Activated T-cell treated with anti-CD3 and anti-CD28 coated beads for 48 hours (primary cell): ENCODE data around the gene PTGES.

ENCODE experiments used
- DNase-seq: peaks from one replicate; pipeline ENCODE4 v3.0.0-alpha.2; 2020; ENCODE audit warnings: low read depth

PTGES gene

DNA sequence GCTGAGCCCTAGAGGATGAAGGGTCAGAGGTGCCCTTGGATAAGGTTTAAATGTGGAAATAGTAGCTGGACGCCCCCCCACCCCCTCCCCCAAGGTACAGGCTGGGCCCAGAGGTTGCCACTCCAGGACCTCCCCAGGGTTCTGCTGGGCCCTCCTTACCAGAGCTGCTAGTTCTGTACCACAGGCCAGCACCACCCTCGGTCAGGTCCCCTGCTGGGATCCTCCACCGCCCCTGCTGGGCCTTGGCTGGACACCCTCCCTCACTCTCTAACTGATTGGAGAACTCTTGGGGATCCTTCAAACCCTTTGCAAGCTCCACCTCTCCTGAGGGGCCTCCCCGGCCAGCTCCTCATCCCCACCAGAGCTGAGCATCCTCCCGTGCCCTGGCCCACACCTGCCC is 34.9 kb downstream of the PTGES start:
- no peak for DNase-seq

- no peak for DNase-seq
Measured at GRCh38 chr9:129716091-129716490, 36.8 kb downstream of the PTGES start.

DNA sequence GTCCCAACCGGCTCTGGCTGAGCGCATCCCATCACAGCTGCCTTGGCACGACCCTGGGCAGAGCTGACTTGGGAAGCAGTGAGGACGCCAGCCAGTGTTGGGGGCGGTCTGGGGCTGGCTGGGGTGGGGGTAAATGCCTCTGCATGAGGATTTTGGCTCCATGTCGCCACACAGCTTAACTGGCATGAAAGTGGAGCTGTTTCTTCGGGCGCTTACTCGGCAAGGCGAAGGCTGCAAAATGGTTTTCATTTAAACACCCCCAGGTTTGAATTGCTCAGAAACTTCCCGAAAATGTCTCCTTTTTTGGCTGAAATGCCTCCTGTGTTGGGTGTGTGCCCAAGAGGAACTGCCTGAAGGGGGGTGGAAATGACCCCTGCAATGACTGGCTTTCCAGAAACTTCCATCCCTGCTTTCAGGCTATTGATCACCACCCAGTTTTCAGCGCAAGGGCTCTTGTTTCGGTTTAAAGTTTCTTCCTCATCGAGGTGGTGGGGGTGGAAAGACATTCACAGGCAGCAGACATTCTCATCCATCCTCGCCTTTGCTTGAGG is 38.3 kb downstream of the PTGES start:
- no peak for DNase-seq

GRCh38 chr9:129713402-129713679 is 39.5 kb downstream of the PTGES start:
- no peak for DNase-seq

DNA sequence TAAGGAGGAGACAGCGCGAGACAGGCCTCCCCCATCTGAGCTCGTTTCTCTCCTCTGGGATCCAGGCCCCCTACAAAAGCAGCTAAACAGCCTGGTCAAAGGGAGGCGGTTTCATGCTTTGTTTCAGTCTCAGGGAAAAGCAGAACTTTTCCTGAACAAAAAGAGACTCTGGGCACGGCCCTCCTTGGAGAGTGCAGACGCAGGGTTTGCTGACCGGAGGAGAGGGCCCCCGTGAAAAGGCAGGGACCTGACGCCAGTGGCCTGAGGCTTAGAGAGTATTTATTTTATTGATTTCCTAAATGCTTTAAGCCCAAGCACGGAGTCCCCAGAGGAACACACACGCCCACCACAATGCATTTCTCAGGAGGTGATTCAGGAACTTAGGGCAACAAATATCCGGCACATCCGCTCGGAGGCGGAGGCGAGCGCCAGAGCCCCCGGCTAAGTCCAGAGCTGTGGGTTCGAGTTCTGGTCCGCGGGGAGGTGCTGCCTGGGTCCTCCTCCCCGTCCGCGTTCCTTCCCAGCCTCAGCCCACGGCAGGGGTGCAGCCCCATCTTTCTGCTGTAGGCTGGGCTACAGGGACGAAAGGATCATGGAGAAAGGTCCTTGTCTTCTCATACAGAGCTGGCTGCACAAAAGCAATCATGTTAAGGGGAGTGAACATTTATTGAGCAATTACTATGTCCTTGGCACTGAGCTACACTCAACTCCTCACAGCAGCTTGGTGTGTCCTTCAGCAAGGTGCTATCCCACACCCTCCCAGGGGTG is 40.0 kb downstream of the PTGES start:
- no peak for DNase-seq

DNA sequence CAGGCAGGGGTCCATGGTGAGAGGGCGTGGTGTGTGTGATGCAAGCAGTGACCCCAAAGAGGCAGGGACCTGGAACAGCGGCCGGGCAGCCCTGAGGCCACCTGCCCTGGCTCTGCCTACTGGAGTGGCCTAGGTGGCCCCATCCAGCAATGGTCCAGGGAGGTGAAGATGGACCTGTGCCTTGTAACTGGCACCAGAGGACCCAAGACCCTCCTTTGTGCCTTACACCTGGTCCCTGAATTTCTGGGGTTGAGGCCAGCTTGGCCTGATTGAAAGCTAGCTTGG is 42.7 kb downstream of the PTGES start:
- DNase-seq = no peak

GRCh38 chr9:129709438-129710168 is 43.2 kb downstream of the PTGES start:
- DNase-seq = no peak

GRCh38 chr9:129708793-129709192 is 44.0 kb downstream of the PTGES start:
- no peak for DNase-seq

GRCh38 chr9:129704807-129705206 is 48.0 kb downstream of the PTGES start:
- DNase-seq = no peak

- DNase-seq = no peak
Measured at GRCh38 chr9:129703667-129704355, 49.0 kb downstream of the PTGES start.

DNA sequence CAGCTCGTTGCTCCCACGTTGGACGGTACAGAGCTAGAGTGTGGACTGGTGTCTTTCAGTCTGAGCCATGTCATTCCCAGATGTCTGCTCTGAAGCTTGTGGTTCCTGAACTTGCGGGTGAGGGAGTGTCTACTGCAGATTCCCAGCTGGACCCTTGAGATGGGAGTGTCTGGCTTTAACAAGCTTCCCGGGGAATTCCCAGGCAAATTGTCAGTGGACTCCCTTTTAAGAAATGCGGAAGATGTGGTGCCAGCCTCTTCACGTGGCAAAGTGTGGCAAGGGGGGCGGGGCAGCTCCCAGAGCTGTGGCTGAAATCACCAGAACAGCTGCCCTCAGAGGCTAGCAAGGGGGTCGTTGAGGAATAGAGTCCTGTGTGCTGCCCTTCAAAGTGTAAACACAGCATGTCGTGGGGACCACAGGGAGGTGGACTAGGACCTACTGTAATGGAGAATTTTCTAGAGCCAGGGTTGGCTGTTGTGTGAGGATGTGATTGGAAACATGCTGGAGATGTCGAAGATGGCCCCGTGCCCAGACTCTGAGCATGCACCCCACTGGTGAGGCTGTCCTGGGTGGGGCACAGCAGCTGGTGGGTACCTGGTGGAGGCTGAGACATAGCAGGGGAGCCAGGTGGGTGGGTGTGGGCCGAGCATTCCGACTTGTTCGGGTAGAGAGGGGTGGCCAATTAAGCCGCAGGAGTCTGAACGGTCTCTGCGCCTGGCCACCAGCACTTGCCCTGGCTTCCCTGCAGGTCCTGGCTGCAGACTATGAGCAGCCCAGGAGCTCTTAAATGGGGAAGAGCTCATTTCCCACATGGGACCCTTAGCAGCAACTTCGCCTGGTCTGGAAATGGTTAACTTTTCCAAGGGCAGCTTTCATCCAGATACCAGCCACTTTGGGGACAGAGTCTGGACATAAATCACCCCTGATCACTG is 50.0 kb downstream of the PTGES start:
- no peak for DNase-seq

DNA sequence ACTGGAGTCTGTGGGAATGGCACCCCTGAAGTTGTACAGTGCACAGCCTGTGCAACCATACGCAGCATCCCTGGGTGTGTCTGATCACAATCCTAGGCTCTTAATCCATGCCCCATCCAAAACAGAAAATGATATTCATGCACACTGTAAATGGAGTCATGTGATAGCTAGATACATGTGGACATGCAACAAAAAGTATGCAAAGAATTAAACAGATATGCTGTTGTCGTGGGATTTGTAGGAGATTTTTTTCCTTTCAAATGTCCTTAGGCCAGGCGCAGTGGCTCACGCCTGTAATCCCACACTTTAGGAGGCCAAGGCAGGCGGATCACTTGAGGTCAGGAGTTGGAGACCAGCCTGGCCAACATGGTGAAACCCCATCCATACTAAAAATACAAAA is 51.3 kb downstream of the PTGES start:
- no peak for DNase-seq

- no peak for DNase-seq
Measured at GRCh38 chr9:129701054-129701453, 51.8 kb downstream of the PTGES start.

DNA sequence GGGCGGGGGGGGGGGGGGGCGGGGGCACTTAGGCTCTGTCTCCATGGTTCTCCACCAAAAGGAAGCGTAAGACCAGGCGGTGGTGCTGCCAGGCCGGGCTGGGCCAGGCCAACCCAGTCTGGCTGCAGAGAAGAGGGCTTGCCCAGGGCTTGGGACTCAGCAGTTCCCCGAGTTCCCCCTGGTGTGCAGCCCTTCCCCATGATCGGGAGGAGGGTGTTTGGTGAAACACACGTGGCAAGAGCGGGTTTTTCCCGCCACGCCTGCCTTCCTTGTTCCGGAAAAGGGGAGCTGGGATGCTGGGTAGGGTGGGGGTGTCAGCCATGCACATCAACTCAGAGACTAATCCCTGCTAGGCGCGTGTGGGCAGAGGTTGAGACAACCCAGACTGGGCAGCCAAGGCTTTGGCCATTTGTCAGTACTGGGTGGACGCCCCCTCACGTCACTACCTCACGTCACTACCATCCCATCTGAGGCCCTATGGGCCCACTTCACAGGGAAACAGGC is 54.5 kb downstream of the PTGES start:
- DNase-seq = peak; percentile 20

GRCh38 chr9:129697656-129698253 is 55.1 kb downstream of the PTGES start:
- DNase-seq = peak; percentile 62

- peak; percentile 35 for DNase-seq
Measured at GRCh38 chr9:129696944-129697655, 55.7 kb downstream of the PTGES start.

DNA sequence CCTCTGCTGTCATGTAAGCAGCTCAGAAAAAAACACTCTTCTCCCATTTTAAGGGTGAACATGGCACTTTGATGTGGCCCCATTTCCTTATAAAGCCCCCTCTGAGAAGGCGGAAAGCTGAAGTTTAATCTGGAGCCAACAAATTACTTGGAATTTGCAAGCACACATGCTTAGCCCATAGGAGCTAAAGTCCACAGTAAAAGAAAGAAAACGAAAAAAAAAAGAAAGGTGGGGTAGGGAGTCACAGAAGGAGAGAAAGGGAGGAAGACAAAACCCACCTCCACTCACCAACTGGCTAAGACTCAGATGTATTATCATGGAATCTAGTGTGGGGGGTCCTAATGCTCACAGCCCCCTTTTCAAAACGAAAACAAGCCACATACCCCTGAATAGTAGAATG is 57.0 kb downstream of the PTGES start:
- DNase-seq = no peak

DNA sequence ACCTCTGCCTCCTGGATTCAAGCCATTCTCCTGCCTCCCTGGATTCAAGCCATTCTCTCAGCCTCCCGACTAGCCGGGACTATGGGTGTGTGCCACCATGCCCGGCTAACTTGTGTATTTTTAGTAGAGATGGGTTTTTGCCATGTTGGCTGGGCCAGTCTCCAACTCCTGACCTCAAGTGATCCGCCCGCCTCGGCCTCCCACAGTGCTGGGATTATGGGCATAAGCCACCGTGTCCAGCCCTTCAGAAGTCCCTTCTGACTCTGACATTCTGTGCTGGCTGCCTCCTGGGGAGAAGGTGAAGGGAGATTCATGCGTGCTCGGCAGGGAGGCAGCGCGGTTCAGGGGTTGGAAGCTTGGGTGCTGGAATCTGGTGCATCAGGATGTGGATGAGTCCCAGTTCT is 58.6 kb downstream of the PTGES start:
- no peak for DNase-seq

- no peak for DNase-seq
Measured at GRCh38 chr9:129693741-129694140, 59.1 kb downstream of the PTGES start.

DNA sequence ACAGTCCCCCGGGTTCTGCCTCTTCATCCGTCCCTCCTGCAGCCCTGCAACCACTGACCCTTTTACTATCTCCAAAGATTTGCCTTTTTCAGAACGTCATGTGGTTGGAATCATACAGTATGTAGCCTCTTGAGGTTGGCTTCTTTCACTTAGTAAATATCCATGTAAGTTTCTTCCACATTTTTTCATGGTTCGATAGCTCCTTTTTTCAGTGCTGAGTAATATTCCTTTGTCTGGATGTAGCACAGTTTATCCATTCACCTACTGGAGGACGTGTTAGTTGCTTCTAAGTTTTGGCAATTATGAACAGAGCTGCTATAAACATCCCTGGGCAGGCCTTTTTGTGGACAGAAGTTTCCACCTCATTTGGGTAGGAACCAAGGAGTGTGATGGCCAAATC is 60.3 kb downstream of the PTGES start:
- no peak for DNase-seq
